ENCODE data around the gene LRRTM4. TPM values are rescaled to one million over a fixed set of nuclear protein-coding genes. Genes with fewer than 3 reads are reported as not detected.

LRRTM4 gene
- total RNA-seq, 1 experiment from 2014 or later, result 9.4 TPM

- H3K9me3 Mint-ChIP-seq, result no peaks in the 10 kb centered on the region
- DNase-seq (ENCODE audit: low spot score), result no peak
- ChIA-PET POLR2A (no interaction called here), CTCF (no interaction called here)
- no peak overlapping the region for H3K4me3 Mint-ChIP-seq
- no peaks in the 10 kb centered on the region for H3K36me3 Mint-ChIP-seq
- peaks cover 17% of the 10 kb centered on the region for H3K4me1 Mint-ChIP-seq
- H3K27ac Mint-ChIP-seq, result no peak overlapping the region
- no peak for TF ChIP-seq CDX4 (CRISPR knock-in tag; IDR thresholded peaks at IDR 0.05; ENCODE audit: borderline replicate concordance)
- no peak for TF ChIP-seq E2F1 (CRISPR knock-in tag; IDR thresholded peaks at IDR 0.05)
- TF ChIP-seq FOXP4 (CRISPR knock-in tag; IDR thresholded peaks at IDR 0.05), result no peak
- no peak for TF ChIP-seq ZNF232 (CRISPR knock-in tag; IDR thresholded peaks at IDR 0.05)
- TF ChIP-seq TEAD4 (CRISPR knock-in tag; IDR thresholded peaks at IDR 0.05), result no peak
- TF ChIP-seq USF1 (CRISPR knock-in tag; IDR thresholded peaks at IDR 0.05), result no peak
- TF ChIP-seq FOXJ3 (CRISPR knock-in tag; IDR thresholded peaks at IDR 0.05; ENCODE audit: borderline replicate concordance), result no peak
- TF ChIP-seq ZNF512 (CRISPR knock-in tag; IDR thresholded peaks at IDR 0.05; ENCODE audit: borderline replicate concordance), result no peak
- no peak for TF ChIP-seq ZNF671 (CRISPR knock-in tag; IDR thresholded peaks at IDR 0.05)
- TF ChIP-seq ZNF263 (CRISPR knock-in tag; IDR thresholded peaks at IDR 0.05; ENCODE audit: low read depth), result no peak
- no peak for TF ChIP-seq FOXP1 (CRISPR knock-in tag; IDR thresholded peaks at IDR 0.05; ENCODE audit: borderline replicate concordance)
- TF ChIP-seq ZNF121 (CRISPR knock-in tag; IDR thresholded peaks at IDR 0.05), result no peak
- no peak for TF ChIP-seq SP1 (CRISPR knock-in tag; conservative IDR thresholded peaks at IDR 0.05)
- no peak for TF ChIP-seq MLX (CRISPR knock-in tag; IDR thresholded peaks at IDR 0.05)
- TF ChIP-seq NFATC4 (CRISPR knock-in tag; IDR thresholded peaks at IDR 0.05), result no peak
- no peak for TF ChIP-seq NFE2L1 (CRISPR knock-in tag; IDR thresholded peaks at IDR 0.05)
- no peak for TF ChIP-seq SMAD3 (CRISPR knock-in tag; IDR thresholded peaks at IDR 0.05; ENCODE audit: borderline replicate concordance)
- TF ChIP-seq NR1H2 (CRISPR knock-in tag; IDR thresholded peaks at IDR 0.05), result no peak
- TF ChIP-seq TCF7 (CRISPR knock-in tag; IDR thresholded peaks at IDR 0.05; ENCODE audit: low read depth), result no peak
- H3K27me3 Mint-ChIP-seq (ENCODE audit: low read depth), result no peaks in the 10 kb centered on the region
- no peak for ATAC-seq
Measured at GRCh38 chr2:76808732-76809131, 713.4 kb downstream of the LRRTM4 start.

GRCh38 chr2:76793647-76794334 is 728.4 kb downstream of the LRRTM4 start:
- Mint-ChIP-seq H3K4me1 (peaks cover 22% of the 10 kb centered on the region), H3K9me3 (peaks cover 16% of the 10 kb centered on the region), H3K27me3 (ENCODE audit: low read depth) (no peaks in the 10 kb centered on the region), H3K27ac (no peak overlapping the region), H3K4me3 (no peak overlapping the region), H3K36me3 (peaks cover 18% of the 10 kb centered on the region)
- ATAC-seq (no peak), DNase-seq (ENCODE audit: low spot score) (no peak)
- POLR2A ChIA-PET, result no interaction called here
- CTCF ChIA-PET, result no interaction called here
- TF ChIP-seq AFF4 (CRISPR knock-in tag; IDR thresholded peaks at IDR 0.05; ENCODE audit: borderline replicate concordance), result no peak

Measured in WTC11 (cell line).